GM21825 (cell line): ENCODE results near the gene MTMR1.

Experiments
- ATAC-seq: cut with Tn5 transposase; IDR thresholded peaks from one replicate; pipeline ENCODE4 v1.9.1; 2021; ENCODE audit warnings: mild to moderate bottlenecking, moderate library complexity; ENCODE audit not compliant: unreplicated experiment

MTMR1 gene

GRCh38 chrX:150777328-150777992 lies 84.3 kb downstream of the MTMR1 start:
- ATAC-seq: no peak

GRCh38 chrX:150779385-150779784 lies 86.2 kb downstream of the MTMR1 start:
- ATAC-seq: no peak

GRCh38 chrX:150781677-150782076 lies 88.5 kb downstream of the MTMR1 start:
- ATAC-seq: no peak

- no peak for ATAC-seq
These were observed 96.8 kb downstream of the MTMR1 start for GRCh38 chrX:150790021-150790420.

- ATAC-seq: no peak
These were observed 99.8 kb downstream of the MTMR1 start for GRCh38 chrX:150792949-150793527.

GRCh38 chrX:150805736-150806135 lies 112.5 kb downstream of the MTMR1 start:
- no peak for ATAC-seq

GRCh38 chrX:150806827-150807226 lies 113.6 kb downstream of the MTMR1 start:
- ATAC-seq: no peak

- no peak for ATAC-seq
These were observed 120.7 kb downstream of the MTMR1 start for GRCh38 chrX:150813922-150814321.
